GM12878 (cell line): ENCODE data around the gene TSNAX. TPM values are rescaled to one million over a fixed set of nuclear protein-coding genes. Genes with fewer than 3 reads are reported as not detected.

Experiments used
- ATAC-seq: fragments of 200-7000 bp; cut with Tn5 transposase; 3 replicates; pipeline ENCODE4 v1.9.1; 2020; ENCODE audit warnings: mild to moderate bottlenecking, moderate library complexity
- BruUV-seq: library from RNA; stranded (reverse); fragments of 400-500 nt; replicated peaks from 2 replicates; lab custom pipeline; 2021; lab: Mats Ljungman, UMichigan
- CTCF ChIA-PET: fragments of 300-600 bp; sonication (Branson Sonifier 250); formaldehyde crosslinking; extraction: SDS; loops from one replicate; lab custom pipeline; 2021; ENCODE audit warnings: inconsistent platforms; lab: Yijun Ruan, JAX
- POLR2A ChIA-PET: fragments of 350-600 bp; formaldehyde crosslinking; extraction: SDS; loops from one replicate; lab custom pipeline; 2021; ENCODE audit warnings: inconsistent platforms; lab: Charles Lee
- RAD21 ChIA-PET: fragments of 300-600 bp; sonication (Branson Sonifier 250); formaldehyde crosslinking; loops from one replicate; lab custom pipeline; 2023; ENCODE audit warnings: antibody characterized with exemption; ENCODE audit not compliant: unreplicated experiment; lab: Charles Lee
- SMC1A ChIA-PET: fragments of 300-600 bp; sonication (Branson Sonifier 250); formaldehyde crosslinking; loops from one replicate; lab custom pipeline; 2023; ENCODE audit not compliant: unreplicated experiment, uncharacterized antibody; lab: Charles Lee
- DNase-seq: peaks from one replicate; pipeline ENCODE4 v3.0.0-alpha.2; 2011; ENCODE audit warnings: low read depth, low spot score
- FAIRE-seq: peaks from 3 replicates; lab custom pipeline; 2011; peaks lifted over from hg19 to GRCh38; lab: Jason Lieb, UNC
- H2AFZ ChIP-seq: 2 replicates; pipeline ENCODE4 v1.6.0; 2011; ENCODE audit warnings: low read depth, low read length, control low read depth; ENCODE audit not compliant: control insufficient read depth
- H3K27ac ChIP-seq: 2 replicates; pipeline ENCODE4 v1.5.1; 2011; ENCODE audit warnings: control low read depth; ENCODE audit not compliant: control insufficient read depth, insufficient read depth
- H3K27me3 ChIP-seq, 2 experiments: replicated peaks in 1 of 2; 2 replicates each; pipeline versions ENCODE4 v1.6.0 to v1.6.1; 2011; ENCODE audit warnings: low read length in 1 of 2; ENCODE audit not compliant: control insufficient read depth in 2 of 2, insufficient read depth in 2 of 2
- H3K36me3 ChIP-seq, 2 experiments: 2 replicates each; pipeline ENCODE4 v1.5.1; 2011; ENCODE audit warnings: low read length in 1 of 2; ENCODE audit not compliant: control insufficient read depth in 2 of 2, insufficient read depth in 2 of 2
- H3K4me1 ChIP-seq: 2 replicates; pipeline ENCODE4 v1.6.1; 2011; ENCODE audit warnings: mild to moderate bottlenecking, low read length, moderate library complexity, mixed read lengths; ENCODE audit not compliant: control insufficient read depth, insufficient read depth
- H3K4me2 ChIP-seq: 2 replicates; pipeline ENCODE4 v1.6.0; 2011; ENCODE audit warnings: control low read depth; ENCODE audit not compliant: control insufficient read depth, insufficient read depth
- H3K4me3 ChIP-seq: fragments of 200-600 bp; sonication (generic); 2 replicates; pipeline ENCODE4 v1.5.1; 2016
- H3K79me2 ChIP-seq: 2 replicates; pipeline ENCODE4 v1.6.0; 2011; ENCODE audit warnings: low read length; ENCODE audit not compliant: control insufficient read depth, insufficient read depth
- H3K9ac ChIP-seq: 2 replicates; pipeline ENCODE4 v1.8.0; 2011; ENCODE audit warnings: low read length, control low read depth, mixed read lengths; ENCODE audit not compliant: control insufficient read depth, insufficient read depth
- H3K9me3 ChIP-seq: replicated peaks from 3 replicates; pipeline ENCODE4 v1.5.1; 2011; ENCODE audit warnings: mild to moderate bottlenecking, low read length; ENCODE audit not compliant: control insufficient read depth, insufficient read depth
- H4K20me1 ChIP-seq: 2 replicates; pipeline ENCODE4 v1.6.0; 2011; ENCODE audit not compliant: control insufficient read depth, insufficient read depth
- CBFB ChIP-seq: IDR thresholded peaks from 2 replicates; pipeline ENCODE4 v1.6.1; 2016; ENCODE audit warnings: antibody characterized with exemption, low read depth
- CHD2 ChIP-seq: IDR thresholded peaks from 2 replicates; pipeline ENCODE4 v1.6.1; 2011; ENCODE audit warnings: low read depth, low read length, improper control_type of control experiment, borderline replicate concordance
- CTCF ChIP-seq, 3 experiments: IDR thresholded peaks in 2 of 3; conservative IDR thresholded peaks in 1 of 3; 2 replicates each; pipeline ENCODE4 v1.5.1; 2011; ENCODE audit warnings: low read depth in 3 of 3, low read length in 3 of 3, mild to moderate bottlenecking in 3 of 3, control low read depth in 2 of 3, moderate library complexity in 2 of 3, inconsistent platforms in 1 of 3, mixed read lengths in 1 of 3; ENCODE audit not compliant: control insufficient read depth in 2 of 3, insufficient read depth in 1 of 3; ENCODE audit errors: extremely low read depth in 1 of 3
- POU2F2 ChIP-seq: IDR thresholded peaks from 3 replicates; pipeline ENCODE4 v1.6.1; 2011; ENCODE audit warnings: low read depth, mild to moderate bottlenecking, low read length, borderline replicate concordance
- TAF1 ChIP-seq: IDR thresholded peaks from 2 replicates; pipeline ENCODE4 v1.6.1; 2011; ENCODE audit warnings: mild to moderate bottlenecking, low read depth, low read length, borderline replicate concordance
- in situ Hi-C: fragments of 300-500 bp; cut with MboI; formaldehyde crosslinking; loops from 9 replicates; pipeline ENCODE4 v1.14.3; 2018; ENCODE audit warnings: mixed read lengths
- intact Hi-C: fragments of 100-400 bp; cut with micrococcal nuclease; formaldehyde crosslinking; loops from one replicate; pipeline ENCODE4 v1.14.2; 2022; ENCODE audit not compliant: unreplicated experiment
- polyA plus RNA-seq, 11 experiments: library from polyadenylated mRNA; depleted of rRNA in 4 of 11; unstranded in 6 of 11; stranded (reverse) in 5 of 11; fragments of >200 nt; fragmentation: Nextera tagmentation in 4 of 11; fragmentation: Illumina TruSeq in 1 of 11; extraction: Ambion mirVana in 4 of 11; extraction: Trizol in 1 of 11; gene quantifications; 1 replicate in 1 of 11; 2 replicates in 10 of 11; pipeline versions ENCODE4 v1.2.1 to v1.2.3, GENCODE V29; 2011 to 2016; ENCODE audit warnings: inconsistent platforms in 2 of 11, missing spikeins in 2 of 11, low read depth in 1 of 11
- total RNA-seq, 4 experiments: library from RNA; depleted of rRNA in 3 of 4; stranded (reverse); fragments of >200 nt in 3 of 4; fragmentation: Illumina TruSeq in 1 of 4; extraction: Trizol in 1 of 4; gene quantifications; 2 replicates each; pipeline versions ENCODE4 v1.2.1 to v1.2.3, GENCODE V29; 2013 to 2021

TSNAX gene
- total and polyA plus RNA-seq, 10 of the 15 experiments (the other 5 are each of a cell fraction or from before 2014, with no cell fraction given): 24.8 to 49.7 (median 35.6) TPM

GRCh38 chr1:231526536-231526935, 1.9 kb upstream of the TSNAX start:
- Histone ChIP-seq H4K20me1 (no peaks in the 10 kb centered on the region), H3K79me2 (peaks cover 28% of the 10 kb centered on the region), H3K4me2 (no peak overlapping the region), H3K27ac (no peak overlapping the region), H3K36me3 (no peaks in the 10 kb centered on the region; a peak in 1 of 4 replicates), H3K4me3 (no peak overlapping the region), H3K4me1 (peaks cover 5% of the 10 kb centered on the region; the same call in 1 of the 2 replicates), H3K27me3 (no peaks in the 10 kb centered on the region), H3K9me3 (no peaks in the 10 kb centered on the region; the same call in 2 of the 3 replicates), H2AFZ (peak overlapping the region; percentile 19; the same call in 1 of the 2 replicates), H3K9ac (no peak overlapping the region)
- POLR2A ChIA-PET: no interaction called here
- ATAC-seq: no peak
- BruUV-seq: no TSS peak
- SMC1A ChIA-PET: no interaction called here
- no peak for DNase-seq
- RAD21 ChIA-PET: no interaction called here
- intact Hi-C loops: no loop called here
- CTCF ChIA-PET: interaction anchor here (0.8 kb wide), 1 partner anchor 93 kb away, joined by 4 read pairs; no protein-coding TSS in a partner anchor
- no peak for FAIRE-seq
- TF ChIP-seq POU2F2: 0 out of 3 replicates have a peak, but pooled peaks have one; percentile 21
- TF ChIP-seq CBFB: no peak
- no peak for TF ChIP-seq TAF1
- no peak for TF ChIP-seq CTCF (IDR thresholded peaks at IDR 0.05 in 2 of 3, conservative IDR thresholded peaks at IDR 0.05 in 1 of 3; ENCODE audit: control insufficient read depth in 2 of 3, extremely low read depth in 1 of 3, insufficient read depth in 1 of 3, low read depth in 3 of 3, low read length in 3 of 3)
- TF ChIP-seq CHD2: no peak
- in situ Hi-C loops: loop anchor here (5.0 kb wide), 1 partner anchor 109 kb away; no protein-coding TSS in a partner anchor
